ENCODE results near the gene HDAC4. TPM values are rescaled to one million over a fixed set of nuclear protein-coding genes. Genes with fewer than 3 reads are reported as not detected.

Gene HDAC4
- polyA plus RNA-seq, 1 donor (not counting 4 experiments of a cell fraction or from before 2014, with no cell fraction given) = 2.9 TPM

GRCh38 chr2:239147376-239147775 lies 253.4 kb downstream of the HDAC4 start:
- H3K4me3 ChIP-seq (ENCODE audit: control insufficient read depth in 2 of 3, extremely low read depth in 1 of 3, insufficient read depth in 2 of 3, low read depth in 1 of 3, low read length in 3 of 3) = no peak overlapping the region
- dilution Hi-C loops (cut with MboI; ENCODE audit: extremely low pct_ligation_motif_present, low sequenced_read_pairs) = no loop called here
- no peak overlapping the region for H3K9ac ChIP-seq (ENCODE audit: control insufficient read depth, extremely low read depth, insufficient read depth, low read length)
- H3K27ac ChIP-seq (ENCODE audit: control insufficient read depth, insufficient read depth, low read length) = no peak overlapping the region
- H3K79me2 ChIP-seq (ENCODE audit: control insufficient read depth, insufficient read depth, low read length) = no peaks in the 10 kb centered on the region
- H3K36me3 ChIP-seq (ENCODE audit: control insufficient read depth in 2 of 2, extremely low read depth in 1 of 2, insufficient read depth in 2 of 2, low read length in 2 of 2) = peaks cover 0 to 5% of the 10 kb centered on the region in 2 experiments
- TF ChIP-seq CTCF (optimal IDR thresholded peaks at IDR 0.05 in 1 of 3, IDR thresholded peaks at IDR 0.05 in 1 of 3, conservative IDR thresholded peaks at IDR 0.05 in 1 of 3; ENCODE audit: extremely low read depth in 1 of 3, insufficient read depth in 2 of 3, low read length in 3 of 3) = no peak
- no peak for TF ChIP-seq EZH2 (IDR thresholded peaks at IDR 0.05; ENCODE audit: low read length)
- no peaks in the 10 kb centered on the region for H3K9me1 ChIP-seq (ENCODE audit: control insufficient read depth, extremely low read depth, insufficient read depth, low read length)
- no peak overlapping the region for H3K4me2 ChIP-seq (ENCODE audit: control insufficient read depth, extremely low read depth, insufficient read depth, low read depth, low read length)
- H3K27me3 ChIP-seq (ENCODE audit: control insufficient read depth, extremely low read depth, insufficient read depth, low read length) = no peaks in the 10 kb centered on the region
- H3K4me1 ChIP-seq (ENCODE audit: control insufficient read depth, extremely low read depth, insufficient read depth, low read length) = no peaks in the 10 kb centered on the region
- H4K20me1 ChIP-seq (ENCODE audit: control insufficient read depth, extremely low read depth, insufficient read depth, low read length) = no peaks in the 10 kb centered on the region
- H2AFZ ChIP-seq (ENCODE audit: control insufficient read depth, low read length) = no peak overlapping the region
- no peaks in the 10 kb centered on the region for H3K9me3 ChIP-seq (ENCODE audit: control insufficient read depth, low read depth, low read length)
- DNase-seq (ENCODE audit: low read depth, low spot score) (no peak), FAIRE-seq (no peak)

GRCh38 chr2:239146741-239147181 lies 254.1 kb downstream of the HDAC4 start:
- Histone ChIP-seq H3K36me3 (ENCODE audit: control insufficient read depth in 2 of 2, extremely low read depth in 1 of 2, insufficient read depth in 2 of 2, low read length in 2 of 2) (peaks cover 0 to 5% of the 10 kb centered on the region in 2 experiments), H3K4me3 (ENCODE audit: control insufficient read depth in 2 of 3, extremely low read depth in 1 of 3, insufficient read depth in 2 of 3, low read depth in 1 of 3, low read length in 3 of 3) (no peak overlapping the region), H3K9me3 (ENCODE audit: control insufficient read depth, low read depth, low read length) (no peaks in the 10 kb centered on the region), H4K20me1 (ENCODE audit: control insufficient read depth, extremely low read depth, insufficient read depth, low read length) (no peaks in the 10 kb centered on the region), H3K9ac (ENCODE audit: control insufficient read depth, extremely low read depth, insufficient read depth, low read length) (no peak overlapping the region), H3K4me2 (ENCODE audit: control insufficient read depth, extremely low read depth, insufficient read depth, low read depth, low read length) (no peak overlapping the region), H3K9me1 (ENCODE audit: control insufficient read depth, extremely low read depth, insufficient read depth, low read length) (no peaks in the 10 kb centered on the region), H3K27ac (ENCODE audit: control insufficient read depth, insufficient read depth, low read length) (no peak overlapping the region), H2AFZ (ENCODE audit: control insufficient read depth, low read length) (no peak overlapping the region), H3K4me1 (ENCODE audit: control insufficient read depth, extremely low read depth, insufficient read depth, low read length) (no peaks in the 10 kb centered on the region), H3K79me2 (ENCODE audit: control insufficient read depth, insufficient read depth, low read length) (no peaks in the 10 kb centered on the region), H3K27me3 (ENCODE audit: control insufficient read depth, extremely low read depth, insufficient read depth, low read length) (no peaks in the 10 kb centered on the region)
- no peak for FAIRE-seq
- dilution Hi-C loops (cut with MboI; ENCODE audit: extremely low pct_ligation_motif_present, low sequenced_read_pairs) = no loop called here
- TF ChIP-seq EZH2 (IDR thresholded peaks at IDR 0.05; ENCODE audit: low read length) (no peak), CTCF (optimal IDR thresholded peaks at IDR 0.05 in 1 of 3, IDR thresholded peaks at IDR 0.05 in 1 of 3, conservative IDR thresholded peaks at IDR 0.05 in 1 of 3; ENCODE audit: extremely low read depth in 1 of 3, insufficient read depth in 2 of 3, low read length in 3 of 3) (no peak)
- no peak for DNase-seq (ENCODE audit: low read depth, low spot score)
